Mammary epithelial cell (primary cell): Measurements from ENCODE around the gene MOGAT3.
A peak's percentile ranks its signal among the peaks of the same experiment; 100 is the strongest.

ENCODE experiments used
- EZH2 ChIP-seq: IDR thresholded peaks from 2 replicates; pipeline ENCODE4 v1.6.1; 2012; ENCODE audit warnings: low read length, inconsistent platforms, borderline replicate concordance
- TF ChIP-seq, protein P1 (sequence below), 2 donors: IDR thresholded peaks in 1 of 2; conservative IDR thresholded peaks in 1 of 2; 2 replicates each; pipeline ENCODE4 v1.5.1; 2011 to 2012; ENCODE audit warnings: inconsistent platforms in 2 of 2, low read length in 2 of 2, mild to moderate bottlenecking in 2 of 2, control low read depth in 1 of 2, low read depth in 1 of 2; ENCODE audit not compliant: insufficient read depth in 1 of 2; ENCODE audit errors: extremely low read depth in 1 of 2

DNA sequence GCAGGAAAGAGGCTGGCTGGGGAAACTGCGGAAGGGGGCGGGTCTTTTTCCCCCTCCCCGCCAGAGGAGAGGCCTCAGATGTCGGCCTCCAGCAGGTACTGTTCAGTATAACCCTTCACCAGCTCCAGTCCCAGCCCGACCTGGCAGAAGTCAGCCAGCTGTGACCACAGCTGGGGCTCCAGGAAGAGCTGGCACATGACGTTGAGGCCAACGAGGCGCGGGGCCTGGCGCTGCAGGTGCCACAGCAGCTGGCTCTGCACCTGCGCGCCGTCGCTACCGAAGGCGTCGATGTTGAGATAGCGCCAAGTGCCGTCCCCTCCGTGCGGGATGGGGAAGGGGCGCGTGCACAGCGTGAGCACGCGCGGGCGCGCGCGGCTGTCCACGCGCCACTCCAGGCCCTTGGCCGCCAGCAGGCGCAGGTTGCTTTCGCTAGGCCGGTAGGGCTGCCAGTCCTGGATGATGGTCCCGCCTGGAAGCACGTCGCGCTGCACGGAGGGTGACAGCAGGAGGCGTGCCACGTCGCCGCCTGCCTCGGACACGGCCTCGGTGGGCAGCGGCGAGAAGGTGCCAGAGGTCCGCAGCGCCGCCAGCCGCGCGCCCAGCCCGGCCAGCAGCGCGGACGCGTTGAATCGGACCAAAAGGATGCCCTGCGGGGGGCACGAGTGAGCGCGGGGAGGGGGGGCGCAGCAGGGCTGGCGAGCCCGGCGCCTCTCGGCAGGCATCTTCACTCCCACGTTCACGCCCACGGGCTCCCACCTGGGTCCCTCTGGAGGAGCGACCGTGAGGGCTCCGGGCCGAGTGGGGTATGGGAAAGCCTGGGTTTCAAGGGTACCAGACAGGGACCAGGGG is 28.6 kb downstream of the MOGAT3 start:
- TF ChIP-seq, protein P1, sequence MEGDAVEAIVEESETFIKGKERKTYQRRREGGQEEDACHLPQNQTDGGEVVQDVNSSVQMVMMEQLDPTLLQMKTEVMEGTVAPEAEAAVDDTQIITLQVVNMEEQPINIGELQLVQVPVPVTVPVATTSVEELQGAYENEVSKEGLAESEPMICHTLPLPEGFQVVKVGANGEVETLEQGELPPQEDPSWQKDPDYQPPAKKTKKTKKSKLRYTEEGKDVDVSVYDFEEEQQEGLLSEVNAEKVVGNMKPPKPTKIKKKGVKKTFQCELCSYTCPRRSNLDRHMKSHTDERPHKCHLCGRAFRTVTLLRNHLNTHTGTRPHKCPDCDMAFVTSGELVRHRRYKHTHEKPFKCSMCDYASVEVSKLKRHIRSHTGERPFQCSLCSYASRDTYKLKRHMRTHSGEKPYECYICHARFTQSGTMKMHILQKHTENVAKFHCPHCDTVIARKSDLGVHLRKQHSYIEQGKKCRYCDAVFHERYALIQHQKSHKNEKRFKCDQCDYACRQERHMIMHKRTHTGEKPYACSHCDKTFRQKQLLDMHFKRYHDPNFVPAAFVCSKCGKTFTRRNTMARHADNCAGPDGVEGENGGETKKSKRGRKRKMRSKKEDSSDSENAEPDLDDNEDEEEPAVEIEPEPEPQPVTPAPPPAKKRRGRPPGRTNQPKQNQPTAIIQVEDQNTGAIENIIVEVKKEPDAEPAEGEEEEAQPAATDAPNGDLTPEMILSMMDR (conservative IDR thresholded peaks at IDR 0.05 in 1 of 2, IDR thresholded peaks at IDR 0.05 in 1 of 2; ENCODE audit: extremely low read depth in 1 of 2, insufficient read depth in 1 of 2, low read depth in 1 of 2, low read length in 2 of 2): no peak
- TF ChIP-seq EZH2: peak; percentile 92
